ENCODE measurements around the gene MAP2K5.

DNA sequence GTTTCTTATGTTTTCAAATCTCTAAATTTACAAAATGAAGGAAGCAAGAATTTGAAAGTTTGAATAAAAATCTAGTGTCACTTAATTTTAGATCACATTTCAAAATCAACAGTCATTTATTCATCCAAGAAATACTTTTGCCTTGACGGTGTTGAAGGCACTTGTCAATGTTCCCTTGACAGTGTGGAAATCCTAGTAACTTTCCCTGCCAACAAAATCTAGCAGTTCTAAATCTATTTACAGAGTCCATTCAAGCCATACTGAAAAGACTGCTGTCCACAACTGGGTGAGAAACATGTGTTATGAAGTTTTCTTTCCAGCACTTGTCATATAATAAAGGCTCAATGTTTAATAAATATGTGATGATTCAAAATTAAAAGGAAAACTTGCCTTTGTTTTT, 8.6 kb upstream of the MAP2K5 start:
- TF ChIP-seq, protein P1, sequence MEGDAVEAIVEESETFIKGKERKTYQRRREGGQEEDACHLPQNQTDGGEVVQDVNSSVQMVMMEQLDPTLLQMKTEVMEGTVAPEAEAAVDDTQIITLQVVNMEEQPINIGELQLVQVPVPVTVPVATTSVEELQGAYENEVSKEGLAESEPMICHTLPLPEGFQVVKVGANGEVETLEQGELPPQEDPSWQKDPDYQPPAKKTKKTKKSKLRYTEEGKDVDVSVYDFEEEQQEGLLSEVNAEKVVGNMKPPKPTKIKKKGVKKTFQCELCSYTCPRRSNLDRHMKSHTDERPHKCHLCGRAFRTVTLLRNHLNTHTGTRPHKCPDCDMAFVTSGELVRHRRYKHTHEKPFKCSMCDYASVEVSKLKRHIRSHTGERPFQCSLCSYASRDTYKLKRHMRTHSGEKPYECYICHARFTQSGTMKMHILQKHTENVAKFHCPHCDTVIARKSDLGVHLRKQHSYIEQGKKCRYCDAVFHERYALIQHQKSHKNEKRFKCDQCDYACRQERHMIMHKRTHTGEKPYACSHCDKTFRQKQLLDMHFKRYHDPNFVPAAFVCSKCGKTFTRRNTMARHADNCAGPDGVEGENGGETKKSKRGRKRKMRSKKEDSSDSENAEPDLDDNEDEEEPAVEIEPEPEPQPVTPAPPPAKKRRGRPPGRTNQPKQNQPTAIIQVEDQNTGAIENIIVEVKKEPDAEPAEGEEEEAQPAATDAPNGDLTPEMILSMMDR (IDR thresholded peaks at IDR 0.05 in 2 of 3, conservative IDR thresholded peaks at IDR 0.05 in 1 of 3; ENCODE audit: insufficient read depth in 2 of 3, low read depth in 1 of 3, low read length in 3 of 3), result no peak
- TF ChIP-seq CTBP1 (IDR thresholded peaks at IDR 0.05; ENCODE audit: borderline replicate concordance) (no peak), KLF13 (tag; IDR thresholded peaks at IDR 0.05; ENCODE audit: borderline replicate concordance, low read depth) (no peak), TBL1XR1 (IDR thresholded peaks at IDR 0.05; ENCODE audit: low read length in 2 of 2) (no peak), HDAC2 (IDR thresholded peaks at IDR 0.05) (no peak), NFE2L1 (tag; IDR thresholded peaks at IDR 0.05; ENCODE audit: borderline replicate concordance, low read depth) (no peak), POLR2G (IDR thresholded peaks at IDR 0.05; ENCODE audit: low read depth, low read length) (no peak)
